ENCODE data around the gene RHOA.

- TF ChIP-seq, protein P1, sequence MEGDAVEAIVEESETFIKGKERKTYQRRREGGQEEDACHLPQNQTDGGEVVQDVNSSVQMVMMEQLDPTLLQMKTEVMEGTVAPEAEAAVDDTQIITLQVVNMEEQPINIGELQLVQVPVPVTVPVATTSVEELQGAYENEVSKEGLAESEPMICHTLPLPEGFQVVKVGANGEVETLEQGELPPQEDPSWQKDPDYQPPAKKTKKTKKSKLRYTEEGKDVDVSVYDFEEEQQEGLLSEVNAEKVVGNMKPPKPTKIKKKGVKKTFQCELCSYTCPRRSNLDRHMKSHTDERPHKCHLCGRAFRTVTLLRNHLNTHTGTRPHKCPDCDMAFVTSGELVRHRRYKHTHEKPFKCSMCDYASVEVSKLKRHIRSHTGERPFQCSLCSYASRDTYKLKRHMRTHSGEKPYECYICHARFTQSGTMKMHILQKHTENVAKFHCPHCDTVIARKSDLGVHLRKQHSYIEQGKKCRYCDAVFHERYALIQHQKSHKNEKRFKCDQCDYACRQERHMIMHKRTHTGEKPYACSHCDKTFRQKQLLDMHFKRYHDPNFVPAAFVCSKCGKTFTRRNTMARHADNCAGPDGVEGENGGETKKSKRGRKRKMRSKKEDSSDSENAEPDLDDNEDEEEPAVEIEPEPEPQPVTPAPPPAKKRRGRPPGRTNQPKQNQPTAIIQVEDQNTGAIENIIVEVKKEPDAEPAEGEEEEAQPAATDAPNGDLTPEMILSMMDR (IDR thresholded peaks at IDR 0.05; ENCODE audit: low read depth, low read length), result no peak
- no peak for TF ChIP-seq MYC (IDR thresholded peaks at IDR 0.05; ENCODE audit: low read depth, low read length)
Measured at GRCh38 chr3:49406571-49407565, 4.9 kb downstream of the RHOA start.
